K562 (cell line): Measurements from ENCODE around the gene MYO3B. TPM values are rescaled to one million over a fixed set of nuclear protein-coding genes. Genes with fewer than 3 reads are reported as not detected.

Experiments
- CHD4 ChIP-seq: fragments of 200-600 bp; sonication (generic); IDR thresholded peaks from 3 replicates; pipeline ENCODE4 v1.6.1; 2012; ENCODE audit warnings: low read depth, mild to moderate bottlenecking, mixed read lengths, low read length, inconsistent platforms; ENCODE audit not compliant: insufficient read depth, insufficient replicate concordance, poor library complexity, severe bottlenecking
- HCFC1 ChIP-seq: IDR thresholded peaks from 2 replicates; pipeline ENCODE4 v1.6.1; 2012; ENCODE audit warnings: low read depth, low read length, improper control_type of control experiment
- HLTF ChIP-seq: fragments of 450-650 bp; IDR thresholded peaks from 2 replicates; pipeline ENCODE4 v1.6.1; 2016
- JUND ChIP-seq, 2 experiments: IDR thresholded peaks; 2 replicates in 1 of 2; 3 replicates in 1 of 2; pipeline ENCODE4 v1.6.1; 2011; ENCODE audit warnings: borderline replicate concordance in 2 of 2, low read depth in 2 of 2, low read length in 2 of 2, improper control_type of control experiment in 1 of 2, missing biosample characterization in 1 of 2, missing genetic modification characterization in 1 of 2, missing genetic modification reagents in 1 of 2
- MTA1 ChIP-seq: fragments of 450-650 bp; IDR thresholded peaks from 2 replicates; pipeline ENCODE4 v1.6.1; 2017; ENCODE audit warnings: borderline replicate concordance
- NR2F6 ChIP-seq: fragments of 450-650 bp; formaldehyde crosslinking; IDR thresholded peaks from 2 replicates; pipeline ENCODE4 v1.4.0; 2020; ENCODE audit warnings: mild to moderate bottlenecking
- PCBP1 ChIP-seq: fragments of 200-400 bp; formaldehyde crosslinking; IDR thresholded peaks from 2 replicates; pipeline ENCODE4 v1.6.1; 2018; ENCODE audit warnings: mild to moderate bottlenecking, low read depth, low read length; ENCODE audit not compliant: poor library complexity, severe bottlenecking
- PTTG1 ChIP-seq: fragments of 450-650 bp; IDR thresholded peaks from 2 replicates; pipeline ENCODE4 v1.6.1; 2016; ENCODE audit warnings: low read depth, mild to moderate bottlenecking, missing genetic modification characterization, missing compliant biosample characterization
- PURB ChIP-seq: sonication (generic); formaldehyde crosslinking; IDR thresholded peaks from 2 replicates; pipeline ENCODE4 v1.9.0; 2021; ENCODE audit warnings: low read depth, mild to moderate bottlenecking, missing genetic modification reagents
- SPI1 ChIP-seq: IDR thresholded peaks from 2 replicates; pipeline ENCODE4 v1.6.1; 2011; ENCODE audit warnings: low read depth, low read length, control low read depth, borderline replicate concordance
- TARDBP ChIP-seq: fragments of 450-650 bp; IDR thresholded peaks from 2 replicates; pipeline ENCODE4 v1.6.1; 2016
- TFAM ChIP-seq: fragments of 250-450 bp; sonication (Bioruptor Pico); conservative IDR thresholded peaks from 2 replicates; pipeline ENCODE4 v1.5.0; 2021; ENCODE audit warnings: mild to moderate bottlenecking, moderate library complexity
- XRCC5 ChIP-seq: fragments of 200-400 bp; formaldehyde crosslinking; IDR thresholded peaks from 2 replicates; pipeline ENCODE4 v1.6.1; 2017; ENCODE audit warnings: low read depth, mild to moderate bottlenecking, low read length
- ZFP1 ChIP-seq: fragments of 450-650 bp; formaldehyde crosslinking; IDR thresholded peaks from 2 replicates; pipeline ENCODE4 v1.4.0; 2020; ENCODE audit warnings: mild to moderate bottlenecking, mixed read lengths
- ZKSCAN3 ChIP-seq: fragments of 250-450 bp; sonication (Bioruptor Pico); IDR thresholded peaks from 2 replicates; pipeline ENCODE4 v1.4.0; 2020
- ZNF134 ChIP-seq: fragments of 250-450 bp; sonication (Bioruptor Pico); conservative IDR thresholded peaks from 2 replicates; pipeline ENCODE4 v1.4.0; 2020
- ZNF507 ChIP-seq: conservative IDR thresholded peaks from 2 replicates; pipeline ENCODE4 v1.6.1; 2017; ENCODE audit warnings: missing genetic modification characterization, missing compliant biosample characterization
- ZNF79 ChIP-seq: fragments of 250-450 bp; sonication (Bioruptor Pico); IDR thresholded peaks from 2 replicates; pipeline ENCODE4 v1.4.0; 2020; ENCODE audit warnings: low read depth, mild to moderate bottlenecking, moderate library complexity
- polyA plus RNA-seq, 8 experiments: library from polyadenylated mRNA; depleted of rRNA in 4 of 8; stranded (reverse) in 5 of 8; unstranded in 3 of 8; fragments of >200 nt; fragmentation: Nextera tagmentation in 2 of 8; fragmentation: Illumina TruSeq in 1 of 8; extraction: Ambion mirVana in 2 of 8; extraction: Trizol in 1 of 8; gene quantifications; 2 replicates each; pipeline versions ENCODE4 v1.2.1 to v1.2.3, GENCODE V29; 2011 to 2014; ENCODE audit warnings: inconsistent platforms in 1 of 8, missing spikeins in 1 of 8
- total RNA-seq, 7 experiments: library from RNA; depleted of rRNA in 6 of 7; stranded (reverse); fragments of >200 nt in 6 of 7; fragmentation: Illumina TruSeq in 2 of 7; extraction: Trizol in 2 of 7; gene quantifications; 2 replicates each; pipeline versions ENCODE4 v1.2.1 to v1.2.3, GENCODE V29; 2011 to 2021; ENCODE audit warnings: low replicate concordance in 1 of 7
- TF ChIP-seq, protein P1 (sequence below): sonication (generic); formaldehyde crosslinking; IDR thresholded peaks from 2 replicates; pipeline ENCODE4 v1.8.0; 2022; ENCODE audit warnings: missing genetic modification reagents, mild to moderate bottlenecking, moderate library complexity, borderline replicate concordance
- TF ChIP-seq, protein P2 (sequence below): fragments of 150-350 bp; IDR thresholded peaks from 2 replicates; pipeline ENCODE4 v1.6.1; 2014; ENCODE audit warnings: low read depth, mild to moderate bottlenecking, low read length, borderline replicate concordance
- TF ChIP-seq, protein P3 (sequence below): fragments of 450-650 bp; IDR thresholded peaks from 2 replicates; pipeline ENCODE4 v1.6.1; 2017; ENCODE audit warnings: antibody characterized with exemption, mild to moderate bottlenecking

The MYO3B gene
- total and polyA plus RNA-seq, 9 of the 15 experiments (the other 6 are each of a cell fraction or from before 2014, with no cell fraction given), result 2.7 to 6.5 (median 3.6) TPM

DNA sequence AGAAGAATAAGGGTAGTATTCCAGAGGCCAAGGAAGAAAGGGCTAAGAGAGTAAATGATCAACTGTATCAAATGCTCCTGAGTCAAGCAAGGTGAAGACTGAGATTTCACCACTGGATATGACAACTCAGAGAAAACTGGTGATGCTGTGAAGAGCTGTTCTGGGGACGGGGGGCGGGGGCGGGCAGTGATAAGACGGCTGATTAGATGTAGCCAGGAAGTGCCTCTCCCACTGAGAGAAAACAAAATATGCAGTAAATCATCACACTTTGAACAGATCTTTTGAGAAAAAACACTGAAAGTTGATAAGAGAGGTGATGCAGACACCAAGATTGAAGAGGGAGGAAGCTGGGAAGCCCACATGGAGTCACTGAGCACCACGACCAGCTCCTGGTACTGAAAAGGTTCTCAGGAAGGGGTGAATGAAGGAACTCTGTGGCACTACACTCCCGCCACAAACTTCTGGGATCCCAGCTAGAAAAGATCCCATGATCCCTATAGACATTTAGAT lies 75.8 kb downstream of the MYO3B start (continued):
- TF ChIP-seq HCFC1 (no peak), HLTF (no peak), ZNF507 (tag) (no peak), PTTG1 (tag) (no peak), TARDBP (no peak), MTA1 (no peak; the same call in 1 of the 2 replicates), CHD4 (no peak), JUND (IDR thresholded peaks at IDR 0.05; ENCODE audit: borderline replicate concordance, low read depth, low read length) (peak; percentile 32; the same call in 1 of the 2 replicates), JUND (tag; IDR thresholded peaks at IDR 0.05; ENCODE audit: borderline replicate concordance, low read depth, low read length) (no peak; the same call in 2 of the 3 replicates), NR2F6 (CRISPR knock-in tag) (no peak), TFAM (CRISPR knock-in tag) (no peak), PURB (no peak), XRCC5 (no peak), PCBP1 (no peak), ZNF134 (CRISPR knock-in tag) (no peak), ZNF79 (no peak), SPI1 (no peak), ZFP1 (CRISPR knock-in tag) (no peak), ZKSCAN3 (no peak)
- TF ChIP-seq, protein P1, sequence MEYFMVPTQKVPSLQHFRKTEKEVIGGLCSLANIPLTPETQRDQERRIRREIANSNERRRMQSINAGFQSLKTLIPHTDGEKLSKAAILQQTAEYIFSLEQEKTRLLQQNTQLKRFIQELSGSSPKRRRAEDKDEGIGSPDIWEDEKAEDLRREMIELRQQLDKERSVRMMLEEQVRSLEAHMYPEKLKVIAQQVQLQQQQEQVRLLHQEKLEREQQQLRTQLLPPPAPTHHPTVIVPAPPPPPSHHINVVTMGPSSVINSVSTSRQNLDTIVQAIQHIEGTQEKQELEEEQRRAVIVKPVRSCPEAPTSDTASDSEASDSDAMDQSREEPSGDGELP (CRISPR knock-in tag), result no peak
- TF ChIP-seq, protein P2, sequence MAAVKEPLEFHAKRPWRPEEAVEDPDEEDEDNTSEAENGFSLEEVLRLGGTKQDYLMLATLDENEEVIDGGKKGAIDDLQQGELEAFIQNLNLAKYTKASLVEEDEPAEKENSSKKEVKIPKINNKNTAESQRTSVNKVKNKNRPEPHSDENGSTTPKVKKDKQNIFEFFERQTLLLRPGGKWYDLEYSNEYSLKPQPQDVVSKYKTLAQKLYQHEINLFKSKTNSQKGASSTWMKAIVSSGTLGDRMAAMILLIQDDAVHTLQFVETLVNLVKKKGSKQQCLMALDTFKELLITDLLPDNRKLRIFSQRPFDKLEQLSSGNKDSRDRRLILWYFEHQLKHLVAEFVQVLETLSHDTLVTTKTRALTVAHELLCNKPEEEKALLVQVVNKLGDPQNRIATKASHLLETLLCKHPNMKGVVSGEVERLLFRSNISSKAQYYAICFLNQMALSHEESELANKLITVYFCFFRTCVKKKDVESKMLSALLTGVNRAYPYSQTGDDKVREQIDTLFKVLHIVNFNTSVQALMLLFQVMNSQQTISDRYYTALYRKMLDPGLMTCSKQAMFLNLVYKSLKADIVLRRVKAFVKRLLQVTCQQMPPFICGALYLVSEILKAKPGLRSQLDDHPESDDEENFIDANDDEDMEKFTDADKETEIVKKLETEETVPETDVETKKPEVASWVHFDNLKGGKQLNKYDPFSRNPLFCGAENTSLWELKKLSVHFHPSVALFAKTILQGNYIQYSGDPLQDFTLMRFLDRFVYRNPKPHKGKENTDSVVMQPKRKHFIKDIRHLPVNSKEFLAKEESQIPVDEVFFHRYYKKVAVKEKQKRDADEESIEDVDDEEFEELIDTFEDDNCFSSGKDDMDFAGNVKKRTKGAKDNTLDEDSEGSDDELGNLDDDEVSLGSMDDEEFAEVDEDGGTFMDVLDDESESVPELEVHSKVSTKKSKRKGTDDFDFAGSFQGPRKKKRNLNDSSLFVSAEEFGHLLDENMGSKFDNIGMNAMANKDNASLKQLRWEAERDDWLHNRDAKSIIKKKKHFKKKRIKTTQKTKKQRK, result no peak
- TF ChIP-seq, protein P3, sequence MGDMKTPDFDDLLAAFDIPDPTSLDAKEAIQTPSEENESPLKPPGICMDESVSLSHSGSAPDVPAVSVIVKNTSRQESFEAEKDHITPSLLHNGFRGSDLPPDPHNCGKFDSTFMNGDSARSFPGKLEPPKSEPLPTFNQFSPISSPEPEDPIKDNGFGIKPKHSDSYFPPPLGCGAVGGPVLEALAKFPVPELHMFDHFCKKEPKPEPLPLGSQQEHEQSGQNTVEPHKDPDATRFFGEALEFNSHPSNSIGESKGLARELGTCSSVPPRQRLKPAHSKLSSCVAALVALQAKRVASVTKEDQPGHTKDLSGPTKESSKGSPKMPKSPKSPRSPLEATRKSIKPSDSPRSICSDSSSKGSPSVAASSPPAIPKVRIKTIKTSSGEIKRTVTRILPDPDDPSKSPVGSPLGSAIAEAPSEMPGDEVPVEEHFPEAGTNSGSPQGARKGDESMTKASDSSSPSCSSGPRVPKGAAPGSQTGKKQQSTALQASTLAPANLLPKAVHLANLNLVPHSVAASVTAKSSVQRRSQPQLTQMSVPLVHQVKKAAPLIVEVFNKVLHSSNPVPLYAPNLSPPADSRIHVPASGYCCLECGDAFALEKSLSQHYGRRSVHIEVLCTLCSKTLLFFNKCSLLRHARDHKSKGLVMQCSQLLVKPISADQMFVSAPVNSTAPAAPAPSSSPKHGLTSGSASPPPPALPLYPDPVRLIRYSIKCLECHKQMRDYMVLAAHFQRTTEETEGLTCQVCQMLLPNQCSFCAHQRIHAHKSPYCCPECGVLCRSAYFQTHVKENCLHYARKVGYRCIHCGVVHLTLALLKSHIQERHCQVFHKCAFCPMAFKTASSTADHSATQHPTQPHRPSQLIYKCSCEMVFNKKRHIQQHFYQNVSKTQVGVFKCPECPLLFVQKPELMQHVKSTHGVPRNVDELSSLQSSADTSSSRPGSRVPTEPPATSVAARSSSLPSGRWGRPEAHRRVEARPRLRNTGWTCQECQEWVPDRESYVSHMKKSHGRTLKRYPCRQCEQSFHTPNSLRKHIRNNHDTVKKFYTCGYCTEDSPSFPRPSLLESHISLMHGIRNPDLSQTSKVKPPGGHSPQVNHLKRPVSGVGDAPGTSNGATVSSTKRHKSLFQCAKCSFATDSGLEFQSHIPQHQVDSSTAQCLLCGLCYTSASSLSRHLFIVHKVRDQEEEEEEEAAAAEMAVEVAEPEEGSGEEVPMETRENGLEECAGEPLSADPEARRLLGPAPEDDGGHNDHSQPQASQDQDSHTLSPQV, result 0 out of 2 replicates have a peak, but pooled peaks have one; percentile 68
